GM19238 (cell line): ENCODE results near the gene PRSS53.
A peak's percentile ranks its signal among the peaks of the same experiment; 100 is the strongest.

Experiments used
- DNase-seq: peaks from one replicate; pipeline ENCODE4 v3.0.0; 2011; ENCODE audit warnings: low spot score; ENCODE audit not compliant: insufficient read length

PRSS53 gene

GRCh38 chr16:31094424-31095120 lies 5.8 kb upstream of the PRSS53 start, which contains the start of gene VKORC1:
Gene VKORC1 (minus strand): TSS chr16:31094797. CDS start chr16:31094729, 68 bp downstream.
- peak; percentile 89 for DNase-seq

GRCh38 chr16:31094088-31094423 lies 5.3 kb upstream of the PRSS53 start:
- no peak for DNase-seq

GRCh38 chr16:31093132-31093703 lies 4.5 kb upstream of the PRSS53 start:
- DNase-seq: no peak

GRCh38 chr16:31092330-31092729 lies 3.6 kb upstream of the PRSS53 start:
- DNase-seq: no peak

GRCh38 chr16:31090540-31090939 lies 1.8 kb upstream of the PRSS53 start:
- DNase-seq: no peak

- DNase-seq: no peak
Observed at GRCh38 chr16:31089199-31089598, 456 bp upstream of the PRSS53 start.

GRCh38 chr16:31087971-31088370 lies 772 bp downstream of the PRSS53 start:
- no peak for DNase-seq

GRCh38 chr16:31087481-31087880 lies 1.3 kb downstream of the PRSS53 start:
- no peak for DNase-seq

GRCh38 chr16:31086629-31086906 lies 2.2 kb downstream of the PRSS53 start:
- no peak for DNase-seq

- no peak for DNase-seq
Observed at GRCh38 chr16:31085873-31086628, 2.7 kb downstream of the PRSS53 start.

- DNase-seq: no peak
Observed at GRCh38 chr16:31085411-31085810, 3.3 kb downstream of the PRSS53 start.

- no peak for DNase-seq
Observed at GRCh38 chr16:31084584-31085302, 4.0 kb downstream of the PRSS53 start.

GRCh38 chr16:31083981-31084380 lies 4.8 kb downstream of the PRSS53 start:
- no peak for DNase-seq

- DNase-seq: no peak
Observed at GRCh38 chr16:31083556-31083955, 5.2 kb downstream of the PRSS53 start.

GRCh38 chr16:31083081-31083480 lies 5.7 kb downstream of the PRSS53 start:
- DNase-seq: no peak

- DNase-seq: no peak
Observed at GRCh38 chr16:31082368-31083045, 6.2 kb downstream of the PRSS53 start.

- no peak for DNase-seq
Observed at GRCh38 chr16:31081428-31082351, 7.1 kb downstream of the PRSS53 start.

- no peak for DNase-seq
Observed at GRCh38 chr16:31080756-31081419, 7.9 kb downstream of the PRSS53 start.

- no peak for DNase-seq
Observed at GRCh38 chr16:31080035-31080629, 8.6 kb downstream of the PRSS53 start.
